CD4-positive, alpha-beta T cell (primary cell): Measurements from ENCODE around the gene PDLIM7. TPM values are rescaled to one million over a fixed set of nuclear protein-coding genes. Genes with fewer than 3 reads are reported as not detected.

Experiments used
- ATAC-seq: fragments of 200-7000 bp; cut with Tn5 transposase; one replicate; pipeline ENCODE4 v1.10.0; 2022; ENCODE audit warnings: mild to moderate bottlenecking; ENCODE audit not compliant: poor library complexity
- CTCF ChIA-PET: fragments of 350-600 bp; sonication (Branson Sonifier 250); formaldehyde crosslinking; loops from one replicate; lab custom pipeline; 2021; ENCODE audit warnings: antibody characterized with exemption, inconsistent platforms; lab: Charles Lee
- POLR2A ChIA-PET: fragments of 350-600 bp; sonication (Branson Sonifier 250); formaldehyde crosslinking; loops from one replicate; lab custom pipeline; 2021; ENCODE audit warnings: antibody characterized with exemption, inconsistent platforms; lab: Charles Lee
- DNase-seq, 14 experiments: peaks; one replicate each; pipeline ENCODE4 v3.0.0-alpha.2; 2013 to 2020; ENCODE audit warnings: mixed read lengths in 2 of 14
- H3K27ac ChIP-seq, 2 donors: one replicate each; pipeline versions ENCODE4 v1.5.1 to v1.7.0; 2013; ENCODE audit warnings: low read length in 2 of 2, low read depth in 1 of 2, mild to moderate bottlenecking in 1 of 2
- H3K27me3 ChIP-seq, 2 experiments: 1 replicate in 1 of 2; 2 replicates in 1 of 2; pipeline versions ENCODE4 v1.6.1 to v1.7.0; 2013; ENCODE audit warnings: low read length in 2 of 2, control low read depth in 1 of 2, mild to moderate bottlenecking in 1 of 2, moderate library complexity in 1 of 2; ENCODE audit not compliant: insufficient read depth in 2 of 2, control insufficient read depth in 1 of 2
- H3K36me3 ChIP-seq: one replicate; pipeline ENCODE4 v1.6.1; 2013; ENCODE audit warnings: low read length, control low read depth; ENCODE audit not compliant: insufficient read depth
- H3K4me1 ChIP-seq: one replicate; pipeline ENCODE4 v1.6.1; 2013; ENCODE audit warnings: low read length, control low read depth; ENCODE audit not compliant: insufficient read depth
- H3K4me3 ChIP-seq: one replicate; pipeline ENCODE4 v1.5.1; 2013; ENCODE audit warnings: mild to moderate bottlenecking, low read length, moderate library complexity
- H3K9me3 ChIP-seq, 2 experiments: 1 replicate in 1 of 2; 2 replicates in 1 of 2; pipeline versions ENCODE4 v1.6.1 to v1.7.0; 2013; ENCODE audit warnings: low read length in 2 of 2, mild to moderate bottlenecking in 2 of 2, control low read depth in 1 of 2, moderate library complexity in 1 of 2; ENCODE audit not compliant: control insufficient read depth in 1 of 2, insufficient read depth in 1 of 2
- H3K27ac Mint-ChIP-seq: one replicate; pipeline ENCODE4 v1.8.0; 2020; ENCODE audit warnings: mixed read lengths
- H3K27me3 Mint-ChIP-seq: one replicate; pipeline ENCODE4 v1.8.0; 2021; ENCODE audit warnings: mixed read lengths
- H3K36me3 Mint-ChIP-seq: one replicate; pipeline ENCODE4 v1.8.0; 2021; ENCODE audit warnings: low read depth, mixed read lengths
- H3K4me1 Mint-ChIP-seq: one replicate; pipeline ENCODE4 v1.8.0; 2021; ENCODE audit warnings: low read depth, mixed read lengths
- H3K4me3 Mint-ChIP-seq: one replicate; pipeline ENCODE4 v1.8.0; 2020; ENCODE audit warnings: mild to moderate bottlenecking, mixed read lengths
- H3K9me3 Mint-ChIP-seq: one replicate; pipeline ENCODE4 v1.8.0; 2020; ENCODE audit warnings: mixed read lengths
- intact Hi-C, 2 experiments: fragments of 100-400 bp; cut with DNase I in 1 of 2; cut with micrococcal nuclease in 1 of 2; formaldehyde crosslinking; loops; one replicate each; pipeline versions ENCODE4 v1.15.1 to v1.9.0; 2023 to 2025; cut with DNase I, micrococcal nuclease
- total RNA-seq, 174 experiments: library from RNA in 2 of 174; stranded (reverse) in 2 of 174; gene quantifications; one replicate each; pipeline ENCODE4 v1.2.3 and lab custom pipeline; 2021 to 2026
- TF ChIP-seq, protein P1 (sequence below): fragments of 200-600 bp; IDR thresholded peaks from one replicate; pipeline ENCODE4 v1.8.0; 2022; ENCODE audit warnings: antibody characterized with exemption, mild to moderate bottlenecking

PDLIM7 gene
- total RNA-seq, 2 experiments from 2014 or later: 5.2 to 6.0 TPM

DNA sequence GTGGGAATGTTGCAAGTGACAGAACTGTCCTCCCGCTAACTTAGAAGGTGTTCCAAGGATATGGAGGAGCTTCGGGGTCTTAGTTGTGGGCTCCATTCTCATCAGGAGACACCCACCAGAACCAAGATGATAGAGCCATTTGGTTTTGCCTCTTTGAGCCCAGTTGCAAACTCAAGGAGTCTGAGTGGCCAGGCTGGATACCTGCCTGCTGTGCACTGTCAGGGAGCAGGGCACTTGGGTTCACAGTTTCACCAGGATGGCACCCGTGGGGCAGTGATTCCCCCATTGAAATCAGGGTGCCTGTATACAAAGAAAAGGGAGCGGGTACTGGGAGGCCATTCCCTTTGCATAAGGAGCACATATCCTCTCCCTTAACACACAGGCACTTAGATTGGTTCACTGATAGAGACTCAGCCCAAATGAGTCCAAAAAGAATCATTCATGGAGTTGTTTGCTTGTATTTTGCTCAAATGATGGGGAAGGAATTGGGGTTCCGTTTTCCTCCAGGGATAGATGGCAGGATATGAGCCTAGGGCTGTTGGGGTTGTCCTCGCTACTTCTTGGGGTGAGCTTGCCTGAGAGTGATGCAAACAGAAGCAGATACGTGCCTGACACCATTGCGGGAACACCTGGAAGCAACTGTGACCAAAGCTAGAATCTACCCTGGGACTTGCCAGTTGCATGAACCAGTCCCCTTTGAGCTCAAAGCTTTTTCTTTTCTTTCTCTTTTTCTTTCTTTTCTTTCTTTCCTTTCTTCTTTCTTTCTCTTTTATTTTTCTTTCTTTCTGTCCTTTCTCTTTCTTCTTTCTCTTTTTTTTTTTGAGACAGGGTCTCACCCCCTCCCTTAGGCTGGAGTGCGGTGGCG is 52.1 kb downstream of the PDLIM7 start:
- TF ChIP-seq, protein P1, sequence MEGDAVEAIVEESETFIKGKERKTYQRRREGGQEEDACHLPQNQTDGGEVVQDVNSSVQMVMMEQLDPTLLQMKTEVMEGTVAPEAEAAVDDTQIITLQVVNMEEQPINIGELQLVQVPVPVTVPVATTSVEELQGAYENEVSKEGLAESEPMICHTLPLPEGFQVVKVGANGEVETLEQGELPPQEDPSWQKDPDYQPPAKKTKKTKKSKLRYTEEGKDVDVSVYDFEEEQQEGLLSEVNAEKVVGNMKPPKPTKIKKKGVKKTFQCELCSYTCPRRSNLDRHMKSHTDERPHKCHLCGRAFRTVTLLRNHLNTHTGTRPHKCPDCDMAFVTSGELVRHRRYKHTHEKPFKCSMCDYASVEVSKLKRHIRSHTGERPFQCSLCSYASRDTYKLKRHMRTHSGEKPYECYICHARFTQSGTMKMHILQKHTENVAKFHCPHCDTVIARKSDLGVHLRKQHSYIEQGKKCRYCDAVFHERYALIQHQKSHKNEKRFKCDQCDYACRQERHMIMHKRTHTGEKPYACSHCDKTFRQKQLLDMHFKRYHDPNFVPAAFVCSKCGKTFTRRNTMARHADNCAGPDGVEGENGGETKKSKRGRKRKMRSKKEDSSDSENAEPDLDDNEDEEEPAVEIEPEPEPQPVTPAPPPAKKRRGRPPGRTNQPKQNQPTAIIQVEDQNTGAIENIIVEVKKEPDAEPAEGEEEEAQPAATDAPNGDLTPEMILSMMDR: no peak
- peaks cover 41% of the 10 kb centered on the region for H3K36me3 Mint-ChIP-seq
- ATAC-seq: peak; percentile 10
- peak overlapping the region; percentile 88 for H3K27ac Mint-ChIP-seq
- H3K27me3 ChIP-seq: no peaks in the 10 kb centered on the region
- peak overlapping the region; percentile 56 for H3K4me3 ChIP-seq
- H3K27me3 Mint-ChIP-seq: no peaks in the 10 kb centered on the region
- H3K36me3 ChIP-seq: peaks cover 29% of the 10 kb centered on the region
- peaks cover 52% of the 10 kb centered on the region for H3K4me1 Mint-ChIP-seq
- peak overlapping the region; percentile 73 to 89 for H3K27ac ChIP-seq
- peak overlapping the region; percentile 80 for H3K4me3 Mint-ChIP-seq
- ChIA-PET POLR2A (interaction anchor here (0.7 to 15.3 kb wide), 16 partner anchors 8 to 908 kb away, joined by 3 to 661 read pairs (median 5); partner anchors contain the start of genes F12, GRK6, LMAN2 and MXD3), CTCF (interaction anchor here (0.9 to 16.6 kb wide), 8 partner anchors 9 to 76 kb away, joined by 3 to 352 read pairs (median 8); partner anchors contain the start of genes F12 and PFN3)
- intact Hi-C loops: loop anchor here in 1 of 2 experiments (2.0 kb wide), 2 partner anchors 14 to 40 kb away; no protein-coding TSS in a partner anchor
- H3K4me1 ChIP-seq: peaks cover 85% of the 10 kb centered on the region
- no peaks in the 10 kb centered on the region for H3K9me3 Mint-ChIP-seq
- H3K9me3 ChIP-seq: no peaks in the 10 kb centered on the region
- peak in 4 of 14 experiments; percentile 32 to 87 (median 70) for DNase-seq

DNA sequence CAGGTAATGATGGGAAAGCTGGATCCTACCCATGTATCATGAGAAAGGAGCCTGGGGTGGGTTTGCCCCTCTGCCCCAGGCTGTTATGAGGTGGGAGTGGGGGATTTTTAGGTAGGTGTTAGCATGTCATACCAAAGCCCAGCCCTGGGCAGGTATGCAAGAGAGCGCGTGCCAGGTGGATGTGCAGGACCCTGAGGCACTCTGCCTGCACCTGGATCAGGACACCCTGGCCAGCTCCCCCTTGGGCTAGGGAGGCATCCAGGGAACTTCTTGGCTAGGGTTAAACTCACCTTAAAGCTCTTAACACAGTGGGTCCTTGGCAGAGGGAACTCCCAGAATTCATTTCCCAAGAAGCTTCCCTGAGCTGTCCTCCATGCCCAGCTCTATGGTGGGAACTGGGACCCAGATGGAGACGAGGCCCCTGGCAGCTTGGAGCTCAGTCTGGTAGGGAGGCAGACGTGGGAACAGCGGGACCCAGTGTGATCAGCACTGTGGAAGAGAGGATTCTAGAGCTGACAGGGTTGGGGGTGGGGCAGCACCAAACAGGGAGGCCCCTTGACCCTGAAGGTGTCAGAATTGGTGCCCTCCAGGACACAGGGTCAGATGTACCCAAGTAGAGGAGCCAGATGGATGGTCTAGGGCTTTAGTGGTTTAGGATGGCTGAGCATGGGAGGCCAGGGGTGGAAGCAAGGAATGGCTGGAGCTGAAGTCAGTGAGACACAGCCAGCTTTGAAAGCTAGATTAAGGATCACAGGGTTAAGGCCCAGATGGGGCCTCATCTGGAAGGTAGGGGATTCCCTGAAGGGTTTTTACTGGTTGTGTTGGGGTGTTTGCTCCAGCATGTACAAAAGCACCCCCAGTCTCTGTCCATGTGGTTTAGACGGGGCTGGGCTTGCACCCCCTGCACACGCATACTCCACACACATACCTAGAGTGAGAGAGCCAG is 53.0 kb downstream of the PDLIM7 start:
- Mint-ChIP-seq H3K27ac (peak overlapping the region; percentile 88), H3K36me3 (peaks cover 50% of the 10 kb centered on the region), H3K4me1 (peaks cover 61% of the 10 kb centered on the region), H3K4me3 (peak overlapping the region; percentile 80), H3K27me3 (no peaks in the 10 kb centered on the region), H3K9me3 (no peaks in the 10 kb centered on the region)
- Histone ChIP-seq H3K36me3 (peaks cover 37% of the 10 kb centered on the region), H3K4me3 (no peak overlapping the region), H3K27me3 (no peaks in the 10 kb centered on the region), H3K4me1 (peaks cover 87% of the 10 kb centered on the region), H3K27ac (peak overlapping the region; percentile 73 to 89), H3K9me3 (no peaks in the 10 kb centered on the region)
- POLR2A ChIA-PET: interaction anchor here (1.1 to 15.3 kb wide), 7 partner anchors 10 to 88 kb away, joined by 3 to 661 read pairs (median 59); partner anchors contain the start of genes F12, GRK6 and PFN3
- ATAC-seq (peak; percentile 24), DNase-seq (peak in 5 of 14 experiments; percentile 29 to 85 (median 30))
- CTCF ChIA-PET: interaction anchor here (1.5 to 16.6 kb wide), 5 partner anchors 10 to 75 kb away, joined by 6 to 352 read pairs (median 22); partner anchors contain the start of genes F12 and PFN3
- TF ChIP-seq, protein P1: no peak
- intact Hi-C loops: loop anchor here (1.0 to 2.0 kb wide), 3 partner anchors 14 to 40 kb away; partner anchors contain the start of gene GRK6 (in 1 of the 2)
